Vein endothelial cell (primary cell): ENCODE data around the gene FRRS1L. TPM values are rescaled to one million over a fixed set of nuclear protein-coding genes. Genes with fewer than 3 reads are reported as not detected.

Experiments
- small RNA-seq: library from RNA; depleted of rRNA; stranded (forward); fragments of <200 nt; gene quantifications from one replicate; pipeline ENCODE3, GENCODE V24; 2012
- total RNA-seq: library from RNA; depleted of rRNA; stranded (reverse); fragments of >200 nt; gene quantifications from 2 replicates; pipeline ENCODE4 v1.2.3, GENCODE V29; 2012

Gene FRRS1L, protein sequence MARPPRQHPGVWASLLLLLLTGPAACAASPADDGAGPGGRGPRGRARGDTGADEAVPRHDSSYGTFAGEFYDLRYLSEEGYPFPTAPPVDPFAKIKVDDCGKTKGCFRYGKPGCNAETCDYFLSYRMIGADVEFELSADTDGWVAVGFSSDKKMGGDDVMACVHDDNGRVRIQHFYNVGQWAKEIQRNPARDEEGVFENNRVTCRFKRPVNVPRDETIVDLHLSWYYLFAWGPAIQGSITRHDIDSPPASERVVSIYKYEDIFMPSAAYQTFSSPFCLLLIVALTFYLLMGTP
- not detected in 2 replicates for total RNA-seq

DNA sequence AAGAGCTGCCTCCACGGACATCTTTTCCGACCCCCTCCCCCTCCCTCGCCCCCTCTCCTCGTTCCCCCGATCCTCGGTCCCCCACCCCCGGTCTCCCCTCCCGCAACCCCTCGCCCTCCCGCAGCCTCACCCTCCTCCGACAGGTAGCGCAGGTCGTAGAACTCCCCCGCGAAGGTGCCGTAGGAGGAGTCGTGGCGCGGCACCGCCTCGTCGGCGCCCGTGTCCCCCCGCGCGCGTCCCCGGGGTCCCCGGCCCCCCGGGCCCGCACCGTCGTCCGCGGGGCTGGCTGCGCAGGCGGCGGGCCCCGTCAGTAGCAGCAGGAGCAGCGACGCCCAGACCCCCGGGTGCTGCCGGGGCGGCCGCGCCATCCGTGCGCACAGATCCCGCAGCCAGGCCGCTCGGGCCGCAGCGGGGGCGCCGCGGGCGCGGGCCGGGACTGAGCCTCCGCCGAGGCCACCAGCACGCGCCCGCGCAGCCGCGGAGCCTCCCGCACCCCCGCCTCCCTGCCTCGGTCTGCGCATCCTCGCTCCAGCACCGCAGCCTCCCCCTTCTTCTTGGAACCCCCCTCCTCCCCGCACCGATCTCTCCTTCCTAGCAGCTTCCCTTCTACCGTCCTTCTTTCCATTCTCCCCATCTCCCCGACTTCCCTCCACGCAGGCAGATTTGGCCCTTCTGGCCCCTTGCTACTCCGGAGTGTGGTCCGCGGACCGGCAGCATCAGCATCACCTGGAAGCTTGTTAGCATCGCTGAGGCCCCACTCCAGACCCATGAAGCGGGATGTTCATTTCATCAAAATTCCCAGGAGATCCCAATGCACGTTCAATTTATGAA is at the start of gene FRRS1L:
Gene FRRS1L (minus strand): TSS at position 479 of the 831 bp plus-strand sequence. CDS start 111 bp downstream, at position 368.

DNA sequence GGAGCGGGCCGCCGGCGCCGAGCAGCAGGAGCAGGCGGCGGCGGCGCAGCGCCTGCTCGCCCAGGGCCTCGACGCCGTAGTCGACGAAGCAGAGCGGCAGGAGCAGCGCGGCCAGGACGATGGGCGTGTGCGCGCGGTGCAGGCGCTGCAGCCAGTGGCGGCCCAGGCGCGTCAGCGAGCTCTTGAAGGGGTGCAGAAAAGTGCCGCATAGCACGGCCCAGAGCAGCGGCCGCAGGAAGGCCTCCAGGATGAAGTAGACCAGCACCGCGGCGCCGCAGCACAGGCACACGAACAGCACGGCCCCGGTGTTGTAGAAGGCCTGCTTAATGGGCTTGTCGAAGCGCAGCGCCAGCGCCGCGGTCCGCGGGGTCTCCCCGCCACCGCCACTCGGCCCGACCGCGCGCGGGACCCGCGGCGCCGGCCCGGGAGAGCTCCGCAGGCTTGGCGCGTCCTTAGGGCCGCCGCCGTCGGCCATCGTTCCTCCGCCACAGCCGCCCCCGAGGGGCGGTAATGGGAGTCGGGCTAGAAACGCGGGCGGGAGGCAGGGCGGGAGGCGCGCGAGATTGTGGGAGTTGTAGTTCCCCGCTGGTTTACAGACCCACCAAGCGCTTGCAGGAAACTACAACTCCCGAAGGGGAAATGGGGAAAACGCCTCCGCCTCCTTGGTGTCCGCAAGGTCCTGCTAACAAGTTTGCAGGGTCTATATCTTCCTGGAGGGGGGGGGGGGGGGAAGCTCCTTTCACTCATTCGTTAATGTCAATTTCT is 47.4 kb downstream of the FRRS1L start, which contains the start of gene TMEM245:
Gene TMEM245 (minus strand): TSS at position 509 of the 765 bp plus-strand sequence. CDS start 34 bp downstream, at position 475.

Small RNAs within 50 kb of the gene (small RNA-seq; reads per million reads assigned to genes)
- not detected for gene RNU6-984P

Other genes with a start within 250 kb of the FRRS1L start
- 25.5 and 26.4 TPM in 2 replicates for gene ELP1, start 233.1 kb downstream of the FRRS1L start, total RNA-seq
- 7.8 and 8.0 TPM in 2 replicates for gene ABITRAM, start 232.8 kb downstream of the FRRS1L start, total RNA-seq
- 92.6 and 135 TPM in 2 replicates for gene CTNNAL1, start 153.8 kb downstream of the FRRS1L start, total RNA-seq
- 83.0 and 87.6 TPM in 2 replicates for gene TMEM245, start 47.3 kb downstream of the FRRS1L start, total RNA-seq
- 0.98 and 1.3 TPM in 2 replicates for gene EPB41L4B, start 153.8 kb upstream of the FRRS1L start, total RNA-seq